Hepatocyte (in vitro differentiated cells): ENCODE measurements around the gene DCLK2. TPM values are rescaled to one million over a fixed set of nuclear protein-coding genes. Genes with fewer than 3 reads are reported as not detected.

Experiments used
- DNase-seq: peaks from one replicate; pipeline ENCODE4 v3.0.0-alpha.2; 2016; ENCODE audit warnings: low spot score
- H2AFZ ChIP-seq: fragments of 200-600 bp; sonication (generic); 2 replicates; pipeline ENCODE4 v1.6.0; 2016; ENCODE audit warnings: antibody characterized with exemption, mild to moderate bottlenecking
- H3K27ac ChIP-seq: fragments of 200-600 bp; sonication (generic); 2 replicates; pipeline ENCODE4 v1.5.1; 2016; ENCODE audit warnings: mild to moderate bottlenecking
- H3K27me3 ChIP-seq: fragments of 200-600 bp; sonication (generic); 2 replicates; pipeline ENCODE4 v1.6.1; 2016
- H3K36me3 ChIP-seq: fragments of 200-600 bp; sonication (generic); replicated peaks from 2 replicates; pipeline ENCODE4 v1.5.1; 2016; ENCODE audit warnings: low read depth; ENCODE audit not compliant: insufficient read depth
- H3K4me1 ChIP-seq: fragments of 200-600 bp; sonication (generic); 2 replicates; pipeline ENCODE4 v1.5.1; 2016; ENCODE audit warnings: mild to moderate bottlenecking, moderate library complexity; ENCODE audit not compliant: insufficient read depth
- H3K4me2 ChIP-seq: fragments of 200-600 bp; sonication (generic); 2 replicates; pipeline ENCODE4 v1.6.0; 2016
- H3K4me3 ChIP-seq: fragments of 200-600 bp; sonication (generic); 2 replicates; pipeline ENCODE4 v1.5.1; 2016; ENCODE audit warnings: mild to moderate bottlenecking
- H3K79me2 ChIP-seq: fragments of 200-600 bp; sonication (generic); 2 replicates; pipeline ENCODE4 v1.6.0; 2017; ENCODE audit warnings: mild to moderate bottlenecking
- H3K9me2 ChIP-seq: fragments of 200-600 bp; sonication (generic); replicated peaks from 2 replicates; pipeline ENCODE4 v1.6.0; 2017; ENCODE audit warnings: mild to moderate bottlenecking; ENCODE audit not compliant: insufficient read depth
- H3K9me3 ChIP-seq: fragments of 200-600 bp; sonication (generic); 2 replicates; pipeline ENCODE4 v1.5.1; 2016; ENCODE audit warnings: low read depth, mild to moderate bottlenecking
- H4K20me1 ChIP-seq: fragments of 200-600 bp; sonication (generic); 2 replicates; pipeline ENCODE4 v1.6.0; 2016; ENCODE audit warnings: mild to moderate bottlenecking; ENCODE audit not compliant: insufficient read depth, poor library complexity, severe bottlenecking
- CTCF ChIP-seq: fragments of 200-600 bp; sonication (generic); IDR thresholded peaks from 2 replicates; pipeline ENCODE4 v1.5.1; 2016; ENCODE audit warnings: antibody characterized with exemption, mild to moderate bottlenecking; ENCODE audit not compliant: poor library complexity
- EZH2 ChIP-seq: fragments of 200-600 bp; sonication (generic); IDR thresholded peaks from 2 replicates; pipeline ENCODE4 v1.6.1; 2016; ENCODE audit warnings: antibody characterized with exemption, mild to moderate bottlenecking, borderline replicate concordance
- EZH2phosphoT487 ChIP-seq: fragments of 200-600 bp; sonication (generic); IDR thresholded peaks from one replicate; pipeline ENCODE4 v1.6.1; 2018; ENCODE audit warnings: antibody characterized with exemption, mild to moderate bottlenecking, low read depth, moderate library complexity; ENCODE audit not compliant: unreplicated experiment, severe bottlenecking
- WGBS: methylation state at CpG from one replicate; pipeline ENCODE4 v1.1.6; 2016; ENCODE audit warnings: low lambda C conversion rate; ENCODE audit errors: missing lambda C conversion rate; 5-methylcytosine and 5-hydroxymethylcytosine counted together
- polyA plus RNA-seq: library from polyadenylated mRNA; unstranded; fragments of >200 nt; fragmentation: Nextera tagmentation; extraction: Ambion mirVana; gene quantifications from 2 replicates; pipeline ENCODE4 v1.2.1, GENCODE V29; 2016
- total RNA-seq: library from RNA; depleted of rRNA; stranded (reverse); fragments of >200 nt; gene quantifications from 2 replicates; pipeline ENCODE4 v1.2.3, GENCODE V29; 2014

DCLK2 gene
- total and polyA plus RNA-seq, 2 experiments from 2014 or later = 1.5 to 2.8 TPM

- Histone ChIP-seq H2AFZ (no peak overlapping the region), H3K9me3 (no peaks in the 10 kb centered on the region), H3K36me3 (no peaks in the 10 kb centered on the region), H3K4me1 (no peaks in the 10 kb centered on the region), H3K4me3 (no peak overlapping the region), H4K20me1 (no peaks in the 10 kb centered on the region), H3K4me2 (no peak overlapping the region), H3K79me2 (no peaks in the 10 kb centered on the region), H3K27me3 (no peaks in the 10 kb centered on the region), H3K9me2 (no peaks in the 10 kb centered on the region), H3K27ac (no peak overlapping the region)
- WGBS = 84% methylated on average over 4 of the region's 4 CpGs
- TF ChIP-seq EZH2phosphoT487 (no peak), CTCF (peak; percentile 5)
- DNase-seq = no peak
Observed at GRCh38 chr4:150248181-150248580, 169.9 kb downstream of the DCLK2 start.

- Histone ChIP-seq H3K27ac (no peak overlapping the region), H2AFZ (no peak overlapping the region), H3K4me1 (peaks cover 2% of the 10 kb centered on the region), H4K20me1 (no peaks in the 10 kb centered on the region), H3K79me2 (no peaks in the 10 kb centered on the region), H3K27me3 (no peaks in the 10 kb centered on the region), H3K36me3 (no peaks in the 10 kb centered on the region), H3K4me2 (no peak overlapping the region), H3K9me2 (no peaks in the 10 kb centered on the region), H3K4me3 (no peak overlapping the region), H3K9me3 (no peaks in the 10 kb centered on the region)
- WGBS = 86% methylated on average over 9 of the region's 9 CpGs
- no peak for DNase-seq
- TF ChIP-seq CTCF (no peak), EZH2 (no peak), EZH2phosphoT487 (no peak)
Observed at GRCh38 chr4:150250293-150250997, 172.2 kb downstream of the DCLK2 start.

GRCh38 chr4:150250998-150251651 is 172.9 kb downstream of the DCLK2 start:
- Histone ChIP-seq H3K36me3 (no peaks in the 10 kb centered on the region), H3K4me1 (peaks cover 9% of the 10 kb centered on the region), H3K4me3 (no peak overlapping the region), H4K20me1 (no peaks in the 10 kb centered on the region), H3K9me3 (no peaks in the 10 kb centered on the region), H2AFZ (no peak overlapping the region), H3K27me3 (no peaks in the 10 kb centered on the region), H3K9me2 (no peaks in the 10 kb centered on the region), H3K27ac (no peak overlapping the region), H3K4me2 (no peak overlapping the region), H3K79me2 (no peaks in the 10 kb centered on the region)
- WGBS = no CpG with 5 or more reads among the region's 4 CpGs
- no peak for TF ChIP-seq EZH2
- TF ChIP-seq CTCF = no peak
- TF ChIP-seq EZH2phosphoT487 = no peak
- peak; percentile 60 for DNase-seq
